ENCODE measurements around the gene DARS2. TPM values are rescaled to one million over a fixed set of nuclear protein-coding genes. Genes with fewer than 3 reads are reported as not detected.

DARS2 gene
- total and polyA plus RNA-seq, 2 donors (not counting 1 experiment from before 2014, with no cell fraction given), result 4.5 to 17.3 TPM

DNA sequence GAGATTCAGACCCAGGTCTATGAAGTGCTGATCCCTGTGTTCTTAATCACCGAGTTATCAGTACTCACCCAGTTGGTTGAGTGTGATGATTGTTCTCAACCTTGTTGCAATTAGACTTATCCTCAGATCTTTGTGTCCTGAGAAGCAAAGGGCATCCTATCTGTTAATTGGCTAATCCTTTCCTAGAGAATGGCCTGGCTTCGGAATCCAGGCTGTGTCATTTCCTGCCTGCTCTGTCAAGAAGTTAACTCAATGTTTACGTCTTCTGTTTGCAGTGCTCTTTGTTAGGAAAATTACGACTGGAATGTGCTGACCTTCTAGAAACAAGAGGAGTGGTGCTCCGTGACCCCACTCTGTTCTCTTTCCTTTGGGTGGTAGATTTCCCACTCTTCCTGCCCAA is 28.6 kb downstream of the DARS2 start:
- Histone ChIP-seq H3K9me3 (ENCODE audit: control extremely low read depth in 1 of 3, control insufficient read depth in 2 of 3, insufficient read depth in 1 of 3, low read length in 2 of 3) (no peaks in the 10 kb centered on the region), H3K27ac (ENCODE audit: low read length in 2 of 2) (no peak overlapping the region), H3K4me3 (ENCODE audit: control extremely low read depth in 1 of 5, extremely low read depth in 1 of 5, insufficient read depth in 1 of 5, low read depth in 2 of 5, low read length in 4 of 5) (no peak overlapping the region), H3K27me3 (replicated peaks in 1 of 4; ENCODE audit: control extremely low read depth in 1 of 4, control insufficient read depth in 3 of 4, insufficient read depth in 4 of 4, low read length in 3 of 4) (no peaks in the 10 kb centered on the region), H3K9ac (ENCODE audit: low read length) (no peak overlapping the region), H3K4me1 (ENCODE audit: control insufficient read depth in 2 of 2, insufficient read depth in 2 of 2, low read length in 2 of 2) (no peaks in the 10 kb centered on the region), H2AFZ (ENCODE audit: insufficient read depth, low read depth, low read length, poor library complexity, severe bottlenecking) (no peak overlapping the region), H3K36me3 (replicated peaks in 1 of 2; ENCODE audit: control extremely low read depth in 1 of 2, control insufficient read depth in 1 of 2, extremely low read depth in 1 of 2, insufficient read depth in 2 of 2, low read length in 1 of 2) (peaks cover 1 to 49% of the 10 kb centered on the region in 2 experiments), H4K20me1 (ENCODE audit: control insufficient read depth, insufficient read depth, low read length, poor library complexity, severe bottlenecking) (no peaks in the 10 kb centered on the region), H3K79me2 (ENCODE audit: control insufficient read depth, insufficient read depth, low read length) (no peaks in the 10 kb centered on the region), H3K4me2 (replicated peaks; ENCODE audit: low read depth, low read length, poor library complexity, severe bottlenecking) (no peak overlapping the region)
- TF ChIP-seq, protein P1, sequence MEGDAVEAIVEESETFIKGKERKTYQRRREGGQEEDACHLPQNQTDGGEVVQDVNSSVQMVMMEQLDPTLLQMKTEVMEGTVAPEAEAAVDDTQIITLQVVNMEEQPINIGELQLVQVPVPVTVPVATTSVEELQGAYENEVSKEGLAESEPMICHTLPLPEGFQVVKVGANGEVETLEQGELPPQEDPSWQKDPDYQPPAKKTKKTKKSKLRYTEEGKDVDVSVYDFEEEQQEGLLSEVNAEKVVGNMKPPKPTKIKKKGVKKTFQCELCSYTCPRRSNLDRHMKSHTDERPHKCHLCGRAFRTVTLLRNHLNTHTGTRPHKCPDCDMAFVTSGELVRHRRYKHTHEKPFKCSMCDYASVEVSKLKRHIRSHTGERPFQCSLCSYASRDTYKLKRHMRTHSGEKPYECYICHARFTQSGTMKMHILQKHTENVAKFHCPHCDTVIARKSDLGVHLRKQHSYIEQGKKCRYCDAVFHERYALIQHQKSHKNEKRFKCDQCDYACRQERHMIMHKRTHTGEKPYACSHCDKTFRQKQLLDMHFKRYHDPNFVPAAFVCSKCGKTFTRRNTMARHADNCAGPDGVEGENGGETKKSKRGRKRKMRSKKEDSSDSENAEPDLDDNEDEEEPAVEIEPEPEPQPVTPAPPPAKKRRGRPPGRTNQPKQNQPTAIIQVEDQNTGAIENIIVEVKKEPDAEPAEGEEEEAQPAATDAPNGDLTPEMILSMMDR (IDR thresholded peaks at IDR 0.05), result no peak
- no peak for TF ChIP-seq EZH2 (IDR thresholded peaks at IDR 0.05; ENCODE audit: borderline replicate concordance, insufficient read depth, low read depth, low read length, poor library complexity, severe bottlenecking)
- ATAC-seq (ENCODE audit: low read depth) (no peak), DNase-seq (no peak)
- H3K4me1 Mint-ChIP-seq, result no peaks in the 10 kb centered on the region
- intact Hi-C loops (cut with micrococcal nuclease), result no loop called here
- no peaks in the 10 kb centered on the region for H3K27me3 Mint-ChIP-seq
- no peak overlapping the region for H3K27ac Mint-ChIP-seq
- no peaks in the 10 kb centered on the region for H3K9me3 Mint-ChIP-seq (ENCODE audit: insufficient read depth)
- H3K4me3 Mint-ChIP-seq, result no peak overlapping the region
- 100% methylated on average over 4 of the region's 5 CpGs for WGBS (ENCODE audit: insufficient coverage)
- ChIA-PET CTCF (no interaction called here), POLR2A (no interaction called here)

- ATAC-seq (ENCODE audit: low read depth) (no peak), DNase-seq (no peak)
- H3K4me1 ChIP-seq (ENCODE audit: control insufficient read depth in 2 of 2, insufficient read depth in 2 of 2, low read length in 2 of 2), result no peaks in the 10 kb centered on the region
- no peaks in the 10 kb centered on the region for H3K9me3 ChIP-seq (ENCODE audit: control extremely low read depth in 1 of 3, control insufficient read depth in 2 of 3, insufficient read depth in 1 of 3, low read length in 2 of 3)
- no peak overlapping the region for H3K9ac ChIP-seq (ENCODE audit: low read length)
- no peak overlapping the region for H3K4me2 ChIP-seq (replicated peaks; ENCODE audit: low read depth, low read length, poor library complexity, severe bottlenecking)
- no peaks in the 10 kb centered on the region for H3K27me3 ChIP-seq (replicated peaks in 1 of 4; ENCODE audit: control extremely low read depth in 1 of 4, control insufficient read depth in 3 of 4, insufficient read depth in 4 of 4, low read length in 3 of 4)
- peaks cover 1 to 50% of the 10 kb centered on the region in 2 experiments for H3K36me3 ChIP-seq (replicated peaks in 1 of 2; ENCODE audit: control extremely low read depth in 1 of 2, control insufficient read depth in 1 of 2, extremely low read depth in 1 of 2, insufficient read depth in 2 of 2, low read length in 1 of 2)
- 100% methylated on average over 1 of the region's 1 CpG for WGBS (ENCODE audit: insufficient coverage)
- no peak overlapping the region for H3K4me3 ChIP-seq (ENCODE audit: control extremely low read depth in 1 of 5, extremely low read depth in 1 of 5, insufficient read depth in 1 of 5, low read depth in 2 of 5, low read length in 4 of 5)
- Mint-ChIP-seq H3K4me1 (no peaks in the 10 kb centered on the region), H3K4me3 (no peak overlapping the region), H3K27ac (no peak overlapping the region), H3K9me3 (ENCODE audit: insufficient read depth) (no peaks in the 10 kb centered on the region), H3K27me3 (no peaks in the 10 kb centered on the region)
- ChIA-PET CTCF (no interaction called here), POLR2A (no interaction called here)
- TF ChIP-seq, protein P1 (IDR thresholded peaks at IDR 0.05), result no peak
- TF ChIP-seq EZH2 (IDR thresholded peaks at IDR 0.05; ENCODE audit: borderline replicate concordance, insufficient read depth, low read depth, low read length, poor library complexity, severe bottlenecking), result no peak
- peak overlapping the region in 1 of 2 donors; percentile 4 for H3K27ac ChIP-seq (ENCODE audit: low read length in 2 of 2)
- no peaks in the 10 kb centered on the region for H4K20me1 ChIP-seq (ENCODE audit: control insufficient read depth, insufficient read depth, low read length, poor library complexity, severe bottlenecking)
- H2AFZ ChIP-seq (ENCODE audit: insufficient read depth, low read depth, low read length, poor library complexity, severe bottlenecking), result no peak overlapping the region
- intact Hi-C loops (cut with micrococcal nuclease), result no loop called here
- no peaks in the 10 kb centered on the region for H3K79me2 ChIP-seq (ENCODE audit: control insufficient read depth, insufficient read depth, low read length)
Measured at GRCh38 chr1:173856014-173856413, 31.5 kb downstream of the DARS2 start.

Measured in B cell (primary cell).